HG02870 (cell line): ENCODE measurements around the gene ZDHHC21.

Source experiments
- ATAC-seq: cut with Tn5 transposase; IDR thresholded peaks from one replicate; pipeline ENCODE4 v1.9.1; 2021; ENCODE audit warnings: mild to moderate bottlenecking, moderate library complexity; ENCODE audit not compliant: unreplicated experiment

ZDHHC21 gene

GRCh38 chr9:14693251-14693861, at the start of gene ZDHHC21:
Gene ZDHHC21 (minus strand): TSS chr9:14693432. CDS start chr9:14674340, 19,092 bp downstream.
- peak; percentile 88 for ATAC-seq

- peak; percentile 90 for ATAC-seq
These were observed 48.1 kb upstream of the ZDHHC21 start for GRCh38 chr9:14741369-14741768.

GRCh38 chr9:14733133-14733532, 39.9 kb upstream of the ZDHHC21 start:
- ATAC-seq: no peak

- no peak for ATAC-seq
These were observed 38.2 kb upstream of the ZDHHC21 start for GRCh38 chr9:14731294-14731981.

- ATAC-seq: no peak
These were observed 37.2 kb upstream of the ZDHHC21 start for GRCh38 chr9:14730461-14730898.

- ATAC-seq: no peak
These were observed 30.1 kb upstream of the ZDHHC21 start for GRCh38 chr9:14723301-14723700.

GRCh38 chr9:14722391-14723035, 29.3 kb upstream of the ZDHHC21 start, which contains the start of gene CER1:
Gene CER1 (minus strand): TSS chr9:14722733. CDS start chr9:14722672, 61 bp downstream.
- no peak for ATAC-seq

- no peak for ATAC-seq
These were observed 26.1 kb upstream of the ZDHHC21 start for GRCh38 chr9:14719231-14719923.

GRCh38 chr9:14715102-14715501, 21.9 kb upstream of the ZDHHC21 start:
- ATAC-seq: no peak

GRCh38 chr9:14713187-14713767, 20.0 kb upstream of the ZDHHC21 start:
- ATAC-seq: no peak

GRCh38 chr9:14710804-14711203, 17.6 kb upstream of the ZDHHC21 start:
- ATAC-seq: no peak

GRCh38 chr9:14706530-14707140, 13.4 kb upstream of the ZDHHC21 start:
- peak; percentile 67 for ATAC-seq

GRCh38 chr9:14705079-14705478, 11.8 kb upstream of the ZDHHC21 start:
- ATAC-seq: no peak

GRCh38 chr9:14704281-14704680, 11.0 kb upstream of the ZDHHC21 start:
- ATAC-seq: no peak

- ATAC-seq: no peak
These were observed 9.0 kb upstream of the ZDHHC21 start for GRCh38 chr9:14702200-14702720.

- ATAC-seq: peak; percentile 40
These were observed 572 bp downstream of the ZDHHC21 start for GRCh38 chr9:14692470-14693250.

- no peak for ATAC-seq
These were observed 2.1 kb downstream of the ZDHHC21 start for GRCh38 chr9:14690948-14691730.

- ATAC-seq: no peak
These were observed 6.1 kb downstream of the ZDHHC21 start for GRCh38 chr9:14687042-14687719.
